Effector CD8-positive, alpha-beta T cell (primary cell): Measurements from ENCODE around the gene IGFBP5.

ENCODE experiments used
- DNase-seq: peaks from one replicate; lab custom pipeline; 2025; lab: John Stamatoyannopoulos, UW

IGFBP5 gene

DNA sequence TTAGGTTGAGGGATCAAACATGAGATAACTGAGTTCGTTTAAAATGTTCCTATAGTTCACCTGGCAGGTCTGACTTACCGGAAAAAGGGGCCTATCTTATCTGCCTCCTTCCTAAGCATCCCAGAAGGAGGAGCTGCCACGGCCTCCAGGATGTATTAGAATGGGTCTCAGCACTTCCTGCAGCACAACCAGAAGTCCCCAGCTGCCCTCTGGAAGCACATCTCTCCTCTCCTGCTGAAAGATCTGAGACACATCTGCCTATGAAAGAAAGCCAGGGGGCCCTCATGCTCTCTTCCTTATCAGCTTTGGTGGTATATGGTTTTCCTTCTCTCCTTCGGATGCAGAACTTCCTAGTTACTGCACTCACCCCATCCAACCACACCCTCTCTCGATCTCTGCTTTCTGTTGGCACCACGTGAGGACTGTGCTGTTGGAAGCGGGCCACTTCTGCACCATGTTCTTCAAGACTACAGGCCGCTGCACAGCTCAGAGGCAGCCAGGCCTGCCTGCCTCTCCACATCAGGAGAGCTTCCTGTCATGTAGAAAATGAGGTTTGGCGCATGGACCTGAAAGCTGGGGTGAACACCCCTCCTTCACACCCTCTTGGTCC, 6.5 kb downstream of the IGFBP5 start:
- DNase-seq: no peak

DNA sequence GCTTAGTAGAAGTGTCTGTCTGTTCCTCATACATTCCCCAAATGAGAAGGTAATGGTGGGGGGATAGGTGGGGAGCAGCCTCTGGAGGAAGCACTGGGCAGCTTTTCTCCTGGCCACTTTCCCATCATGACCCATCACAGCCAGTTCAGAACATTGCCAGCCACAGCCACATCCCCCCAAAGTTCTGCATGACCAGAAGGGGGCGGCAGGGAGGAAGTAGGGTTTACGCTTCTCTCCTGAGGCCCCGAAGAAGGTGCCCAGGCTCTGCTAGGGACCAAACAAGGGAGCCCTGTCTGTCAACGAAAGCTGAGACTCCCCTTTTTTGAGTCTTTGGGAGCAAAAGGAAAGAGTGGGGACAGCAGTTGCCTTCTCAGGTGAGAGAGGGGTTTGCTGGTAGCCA, 7.7 kb downstream of the IGFBP5 start:
- no peak for DNase-seq

DNA sequence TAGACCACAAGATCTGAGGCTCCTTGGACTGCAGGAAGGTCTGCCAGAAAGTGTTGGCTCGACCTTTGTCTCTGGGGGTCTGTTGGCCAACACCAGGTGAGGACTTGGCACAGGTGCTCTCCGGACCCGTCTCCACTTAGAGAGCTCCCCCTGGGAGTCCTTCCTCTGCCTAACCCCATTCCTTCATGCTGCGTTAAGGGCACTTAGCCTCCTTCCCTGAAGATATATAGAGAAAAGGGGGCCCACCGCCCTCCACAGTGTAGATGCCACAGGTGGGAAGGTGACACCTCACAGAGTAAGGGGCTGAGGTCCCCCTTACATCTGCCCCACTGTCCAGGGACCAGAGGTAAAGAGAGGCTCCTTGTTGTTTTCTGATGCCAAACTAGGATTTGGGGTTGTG, 8.2 kb downstream of the IGFBP5 start:
- no peak for DNase-seq

DNA sequence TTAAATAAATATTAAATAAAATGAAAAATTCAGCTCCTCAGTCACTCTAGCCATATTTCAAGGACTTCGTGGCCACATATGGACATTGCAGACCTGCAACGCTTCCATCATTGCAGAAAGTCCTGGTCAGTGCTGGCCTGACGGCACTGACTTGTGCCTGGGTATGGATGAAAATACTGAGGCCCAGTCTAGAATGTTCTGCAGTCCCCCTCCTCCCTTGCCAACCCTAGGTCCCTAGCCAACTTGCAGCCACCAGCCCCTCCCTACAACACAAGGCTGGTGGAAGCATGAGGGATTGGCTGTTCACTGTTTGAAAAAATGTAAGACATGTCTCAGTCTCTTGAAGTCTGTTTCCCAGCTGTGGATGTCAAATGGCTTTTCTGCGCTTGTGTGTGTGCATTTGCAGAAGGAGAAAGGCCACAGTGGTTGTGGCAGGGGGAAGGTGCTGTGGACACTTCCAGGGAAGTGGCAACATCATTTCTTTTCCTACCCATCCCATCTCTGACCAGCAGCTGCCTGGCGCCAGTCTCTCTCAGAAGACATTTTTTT, 9.9 kb downstream of the IGFBP5 start:
- no peak for DNase-seq

DNA sequence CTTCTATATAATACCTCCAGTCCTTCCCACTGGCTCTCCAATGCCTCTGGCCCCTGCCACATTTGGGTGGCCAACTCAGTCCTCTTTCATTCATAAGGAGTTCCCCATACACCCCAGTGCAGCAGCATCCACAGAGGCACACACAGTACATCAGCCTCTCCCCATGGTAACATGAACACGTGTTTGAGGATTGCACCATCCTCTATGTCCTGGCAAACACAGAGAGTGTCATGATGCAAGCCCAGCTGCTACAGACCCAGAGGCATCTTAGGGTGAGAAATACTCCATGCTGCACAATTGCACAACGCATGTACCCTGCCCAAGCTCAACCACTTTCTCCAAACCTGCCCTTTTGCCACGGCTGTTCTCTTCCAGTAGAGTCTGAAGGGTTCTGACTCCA, 11.5 kb downstream of the IGFBP5 start:
- DNase-seq: no peak

DNA sequence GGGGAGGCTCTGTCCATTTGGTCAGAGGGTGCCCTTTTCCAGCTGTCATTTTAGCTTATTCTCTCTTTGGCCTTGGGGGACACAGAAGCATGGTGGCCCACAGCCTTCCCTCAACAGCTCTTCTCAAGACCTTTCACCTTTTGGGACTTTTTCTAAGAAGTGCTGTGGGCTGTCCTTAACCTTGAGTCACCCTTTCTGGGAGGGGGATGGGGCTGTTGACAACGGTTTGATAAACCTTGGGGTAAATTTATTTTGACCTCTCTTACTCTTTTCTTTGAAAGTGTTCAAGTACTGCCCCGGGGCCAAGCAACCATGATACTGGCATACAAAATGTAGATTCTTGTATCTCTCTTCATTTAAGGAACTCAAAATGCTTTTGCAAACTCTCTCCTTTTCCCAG, 13.7 kb downstream of the IGFBP5 start:
- DNase-seq: no peak

DNA sequence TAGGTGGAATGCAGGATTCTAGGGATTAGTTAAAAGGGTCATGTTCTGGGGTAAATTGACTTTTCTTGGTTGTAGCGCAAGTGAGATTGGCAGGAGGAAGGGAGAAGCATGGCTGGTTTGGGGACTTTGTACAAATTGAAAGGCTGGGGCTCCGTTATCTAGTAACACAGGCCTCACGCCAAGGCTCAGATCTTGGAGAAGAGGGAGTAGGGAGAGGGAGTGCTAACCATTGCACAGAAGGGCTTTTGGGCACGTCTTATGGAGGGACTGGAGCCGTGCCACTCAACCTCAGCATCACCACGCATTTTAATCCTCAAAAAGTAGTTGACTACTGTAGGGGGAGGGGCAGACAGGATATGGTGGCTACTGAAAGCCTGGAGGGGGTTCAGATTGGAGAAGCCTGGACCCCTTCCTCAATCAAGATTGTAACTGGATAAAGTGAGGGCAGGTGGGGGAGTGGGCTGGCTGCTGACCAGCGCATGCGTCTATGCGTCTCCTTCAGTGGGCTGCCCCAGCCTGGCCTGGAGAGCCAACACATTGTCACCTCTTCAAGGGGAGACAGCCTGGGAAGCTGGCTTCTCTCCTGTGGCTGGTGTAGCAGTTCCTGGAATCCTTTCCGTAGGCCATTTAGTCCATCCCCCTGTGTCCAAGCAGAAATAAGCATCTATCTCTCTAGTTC, 14.3 kb downstream of the IGFBP5 start:
- DNase-seq: no peak

DNA sequence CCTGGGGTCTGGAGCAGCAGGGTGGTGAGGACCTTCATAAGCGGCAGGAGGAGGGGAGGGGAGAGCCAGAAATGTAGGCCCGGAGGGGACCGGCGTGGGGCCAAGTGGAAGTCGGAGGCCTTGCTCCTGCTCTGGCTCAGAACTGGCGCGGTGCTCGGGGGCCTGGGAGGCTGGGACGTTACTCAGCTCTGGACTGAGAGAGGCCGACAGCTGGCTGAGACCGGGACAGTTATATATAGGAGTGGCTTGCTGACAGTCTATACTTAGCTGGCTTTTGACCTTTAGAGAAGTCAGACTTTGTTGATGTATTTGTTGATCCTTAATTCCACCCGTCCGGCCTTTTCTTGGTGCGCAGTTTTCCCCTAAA, 15.7 kb downstream of the IGFBP5 start:
- DNase-seq: no peak

DNA sequence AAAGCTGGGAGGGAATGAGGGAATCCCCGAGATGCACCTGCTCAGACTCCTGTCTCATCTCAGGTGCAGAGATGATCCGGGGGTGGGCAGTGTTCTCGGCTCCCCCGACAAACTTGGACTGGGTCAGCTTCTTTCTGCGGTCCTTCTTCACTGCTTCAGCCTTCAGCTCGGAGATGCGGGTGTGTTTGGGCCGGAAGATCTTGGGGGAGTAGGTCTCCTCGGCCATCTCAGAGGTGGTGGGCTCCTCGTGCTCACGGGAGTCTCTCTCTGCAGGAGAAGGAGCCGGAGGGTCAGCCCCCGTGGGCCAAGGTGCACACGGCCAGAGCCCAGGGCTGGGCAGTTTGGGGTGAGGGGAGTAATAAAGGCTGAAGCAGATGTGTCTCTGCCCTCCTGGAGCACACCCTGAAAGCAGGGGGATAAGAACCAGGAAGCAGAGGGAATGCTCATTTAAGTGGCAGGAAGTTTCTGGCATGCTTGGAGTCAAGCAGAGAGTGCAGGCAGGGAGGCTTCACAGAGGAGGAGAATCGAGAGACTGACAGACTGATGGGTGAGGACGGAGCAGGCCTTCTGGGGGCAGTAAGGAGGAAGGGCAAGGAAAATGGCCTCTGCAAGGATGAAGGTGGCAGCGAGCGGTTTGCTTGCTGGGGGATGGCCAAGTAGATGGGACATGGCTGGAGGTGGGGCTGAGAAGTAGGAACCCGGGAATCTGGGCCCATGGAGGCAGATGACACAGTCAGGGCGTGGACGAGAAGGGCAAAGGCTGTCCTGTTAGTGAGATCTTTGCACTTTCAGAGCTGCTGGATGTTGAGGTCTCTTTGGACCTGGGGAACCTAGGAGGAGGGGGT, 16.3 kb downstream of the IGFBP5 start:
- DNase-seq: no peak

DNA sequence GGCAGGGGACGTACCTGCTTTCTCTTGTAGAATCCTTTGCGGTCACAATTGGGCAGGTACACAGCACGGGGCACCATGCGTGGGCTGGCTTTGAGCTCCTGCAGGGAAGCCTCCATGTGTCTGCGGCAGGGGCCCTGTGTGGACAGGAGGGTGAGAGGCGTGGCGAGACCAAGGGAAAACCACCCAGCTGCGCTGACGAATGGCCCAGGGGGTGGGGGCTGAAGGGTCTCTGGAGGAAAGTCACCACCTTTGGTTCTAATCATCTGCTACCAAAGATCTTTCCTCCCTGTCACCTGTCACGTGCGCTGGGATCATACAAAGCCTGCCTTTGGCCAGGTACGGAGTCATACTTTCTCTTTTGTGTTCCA, 17.3 kb downstream of the IGFBP5 start:
- DNase-seq: no peak

DNA sequence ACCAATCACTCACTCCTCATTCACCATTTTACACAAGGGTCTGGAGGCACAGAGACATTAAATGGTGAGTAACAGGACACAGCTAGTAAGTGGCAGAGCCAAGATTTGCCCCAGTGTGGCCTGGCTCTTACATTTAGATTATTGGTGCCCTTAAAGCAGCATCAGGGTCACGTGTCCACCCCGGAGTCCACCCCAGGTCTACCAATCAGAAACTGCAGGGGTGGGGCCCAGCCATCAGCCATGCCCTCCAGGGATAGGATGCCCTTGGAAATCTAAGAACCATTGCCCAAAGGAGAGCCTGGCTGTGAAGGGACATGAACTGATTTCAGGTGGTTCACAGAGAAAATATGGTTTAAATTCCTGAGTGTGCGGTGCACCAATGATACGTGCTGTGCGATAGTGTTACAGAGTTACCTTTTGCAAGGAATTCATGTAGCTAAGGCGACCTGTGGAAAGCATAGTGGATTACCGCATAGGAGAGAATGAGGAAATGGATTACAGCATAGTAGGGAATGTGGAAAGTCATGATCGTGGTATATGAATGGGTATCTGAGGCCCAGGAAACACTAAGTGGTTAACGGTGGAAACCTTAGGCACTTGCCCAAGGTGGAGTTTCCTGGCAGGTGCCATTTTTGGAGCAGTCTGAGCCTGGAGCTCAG, 17.8 kb downstream of the IGFBP5 start:
- no peak for DNase-seq

DNA sequence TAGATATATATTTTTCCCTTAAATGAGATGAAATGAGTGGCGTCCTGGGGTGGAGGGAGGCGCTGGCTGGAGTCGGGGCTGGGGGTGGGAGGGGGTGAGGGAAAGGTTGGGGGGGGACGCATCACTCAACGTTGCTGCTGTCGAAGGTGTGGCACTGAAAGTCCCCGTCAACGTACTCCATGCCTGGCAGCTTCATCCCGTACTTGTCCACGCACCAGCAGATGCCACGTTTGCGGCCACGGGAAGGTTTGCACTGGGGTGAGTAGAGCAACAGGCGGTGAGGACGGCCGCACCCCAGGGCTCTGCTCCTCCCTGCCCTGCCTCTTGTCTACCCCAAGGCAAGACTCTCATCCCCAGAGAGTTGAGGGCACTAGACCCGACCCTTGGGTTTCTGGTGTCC, 18.7 kb downstream of the IGFBP5 start:
- DNase-seq: no peak

DNA sequence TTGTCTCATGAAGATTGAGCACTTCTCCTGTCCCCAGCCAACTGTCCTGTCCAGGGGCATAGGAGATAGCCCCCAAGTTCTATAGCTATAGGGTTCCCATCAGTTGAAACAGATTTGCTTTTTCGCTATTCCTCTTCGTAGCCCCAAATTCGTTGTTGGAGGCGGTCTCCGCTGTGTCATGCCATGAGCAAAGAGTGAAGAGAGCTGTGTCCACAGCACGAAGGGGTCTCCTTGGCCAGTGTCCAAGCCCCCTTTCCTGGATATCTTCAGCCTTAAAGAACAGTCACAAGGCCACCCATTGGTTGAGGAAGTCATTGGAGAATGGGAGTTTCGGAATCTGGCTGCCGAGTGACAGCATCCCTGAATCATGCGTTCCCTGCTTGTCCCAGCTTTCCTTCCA, 21.0 kb downstream of the IGFBP5 start:
- no peak for DNase-seq

DNA sequence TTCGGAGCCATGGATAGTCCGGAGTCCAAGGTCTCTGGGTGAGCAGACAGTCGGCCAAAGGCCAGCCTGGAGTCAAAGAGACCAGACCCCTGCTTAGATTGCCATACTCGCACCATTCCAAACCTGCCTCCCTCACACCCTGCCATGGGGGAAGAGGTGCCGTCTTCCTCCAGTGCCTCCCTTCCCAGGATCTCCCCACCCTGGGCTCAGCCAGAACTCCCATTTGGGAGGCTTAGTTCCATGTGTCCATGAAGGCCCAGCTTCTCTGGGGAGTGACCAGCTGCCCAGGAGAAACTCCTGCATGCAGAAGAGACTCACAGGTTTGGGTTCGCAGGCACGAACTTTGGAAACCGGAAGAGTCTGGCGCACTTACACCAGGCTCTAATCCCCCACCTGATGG, 21.7 kb downstream of the IGFBP5 start:
- no peak for DNase-seq

DNA sequence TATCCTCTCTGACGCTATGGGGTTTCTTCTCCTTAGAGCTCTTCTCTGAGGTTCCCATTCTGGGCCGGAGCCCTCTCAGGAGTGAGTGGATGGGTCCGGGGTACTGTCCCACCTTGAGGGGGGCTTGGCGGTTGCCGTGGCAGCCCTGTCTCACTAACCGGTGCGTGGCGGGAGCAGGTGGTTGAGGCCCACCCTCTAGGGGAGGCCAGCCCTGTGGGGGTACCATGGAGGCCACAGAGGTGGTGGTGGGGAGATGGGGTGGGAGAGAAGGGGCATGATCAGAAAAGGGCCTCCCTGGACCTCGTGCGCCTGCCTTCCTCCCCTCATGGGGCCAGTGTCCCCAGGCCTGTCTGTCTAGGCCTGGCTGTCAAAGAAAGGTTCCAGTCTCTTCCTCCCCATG, 22.3 kb downstream of the IGFBP5 start:
- DNase-seq: no peak

DNA sequence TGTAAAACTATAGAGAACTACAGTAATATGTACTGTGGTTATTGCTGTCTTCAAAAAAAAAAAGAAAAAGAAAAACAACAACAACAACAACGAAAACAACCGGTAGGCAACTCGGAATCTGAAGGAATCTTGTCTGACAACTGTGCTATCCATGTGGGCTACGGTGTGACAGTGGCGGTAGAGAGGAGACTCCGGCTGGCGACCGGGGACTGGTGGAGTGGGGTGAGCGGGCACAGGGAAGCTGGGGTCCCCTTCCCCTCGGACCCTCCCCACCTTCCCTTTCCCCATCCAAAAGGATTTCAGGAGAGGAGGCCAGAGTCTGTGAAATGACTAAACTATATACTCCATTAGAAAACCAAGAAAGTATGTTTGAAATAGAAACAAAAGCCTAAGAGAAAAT, 22.9 kb downstream of the IGFBP5 start:
- no peak for DNase-seq

DNA sequence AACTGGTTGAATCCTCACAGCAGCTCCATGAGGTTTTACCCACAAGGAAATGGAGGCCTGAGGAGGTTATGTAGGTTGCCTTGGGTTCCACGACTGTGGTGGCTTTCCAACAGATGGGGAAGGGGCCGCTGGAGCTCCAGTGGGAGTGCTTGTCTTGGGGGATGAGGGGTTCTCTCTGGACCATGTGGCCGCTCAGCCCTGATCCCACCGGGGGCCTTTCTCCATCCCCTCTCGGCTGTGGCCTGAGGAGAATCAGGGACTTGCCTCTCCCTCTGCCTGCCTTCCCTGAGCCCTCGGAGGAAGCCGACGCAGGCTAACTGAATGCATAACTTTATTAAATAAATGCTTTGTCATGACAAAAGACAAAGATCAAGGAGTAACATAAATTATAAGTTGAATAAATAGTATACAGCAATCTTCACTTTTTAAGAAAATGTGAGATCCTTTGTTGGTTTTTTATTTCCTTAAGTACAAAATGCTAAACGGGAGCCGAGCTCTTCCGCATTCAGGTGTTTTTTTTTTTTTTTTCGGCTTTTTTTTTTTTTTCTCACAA, 23.5 kb downstream of the IGFBP5 start:
- DNase-seq: no peak

DNA sequence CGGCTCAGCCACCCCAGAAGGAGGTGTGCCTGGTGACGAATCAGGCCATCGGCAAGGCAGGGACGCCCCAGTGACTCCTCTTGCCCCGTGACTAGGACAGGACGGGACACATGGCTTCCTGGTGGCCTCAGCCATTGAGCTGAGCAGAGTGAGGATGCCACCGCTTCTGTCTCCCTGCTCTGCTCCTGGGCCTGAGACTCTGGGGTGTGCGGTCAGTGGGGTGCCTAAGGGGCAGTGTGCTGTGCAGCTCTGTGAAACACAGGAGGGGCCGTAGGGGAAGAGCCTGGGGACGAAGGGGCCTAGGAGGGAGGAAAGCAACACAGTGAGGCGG, 24.3 kb downstream of the IGFBP5 start:
- DNase-seq: no peak

DNA sequence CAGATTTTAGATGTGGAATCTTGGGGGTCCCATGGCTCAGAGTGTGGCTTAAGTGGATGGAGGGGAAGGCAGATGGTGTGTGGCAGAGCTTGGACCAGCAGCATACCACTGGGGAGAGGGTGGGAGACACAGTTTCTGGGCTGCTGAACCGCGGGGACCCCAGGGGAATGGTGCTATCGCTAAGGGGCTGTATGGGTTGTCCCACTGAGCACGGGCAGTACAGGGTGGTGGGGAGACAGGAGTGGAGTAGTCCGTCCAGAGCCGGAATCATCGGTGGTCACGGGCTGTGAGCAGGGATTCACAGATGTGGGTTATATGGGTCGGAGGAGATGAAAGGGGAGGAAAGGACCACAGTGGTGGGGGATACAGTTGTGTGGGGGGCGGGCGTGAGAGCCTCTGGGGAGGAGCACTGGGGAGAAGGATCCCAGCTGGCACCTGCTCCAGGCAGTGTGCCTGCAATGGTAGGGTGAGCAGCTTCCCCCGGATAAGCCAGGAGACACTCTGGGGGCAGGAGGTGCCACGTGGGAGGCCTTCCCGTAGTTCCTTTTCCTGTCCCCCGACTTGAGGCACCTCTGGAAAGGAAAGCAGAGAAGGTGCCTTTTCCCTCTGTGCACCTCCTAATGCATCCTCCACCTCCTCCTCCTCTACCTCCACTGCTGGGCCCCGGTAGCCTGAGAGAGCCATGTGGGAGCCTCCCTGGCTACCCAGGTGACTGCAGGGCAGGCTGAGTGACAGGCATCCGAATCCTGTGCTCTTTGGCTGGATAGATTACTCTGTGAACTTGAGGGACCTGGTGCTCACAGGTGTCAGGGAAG, 24.9 kb downstream of the IGFBP5 start:
- no peak for DNase-seq

DNA sequence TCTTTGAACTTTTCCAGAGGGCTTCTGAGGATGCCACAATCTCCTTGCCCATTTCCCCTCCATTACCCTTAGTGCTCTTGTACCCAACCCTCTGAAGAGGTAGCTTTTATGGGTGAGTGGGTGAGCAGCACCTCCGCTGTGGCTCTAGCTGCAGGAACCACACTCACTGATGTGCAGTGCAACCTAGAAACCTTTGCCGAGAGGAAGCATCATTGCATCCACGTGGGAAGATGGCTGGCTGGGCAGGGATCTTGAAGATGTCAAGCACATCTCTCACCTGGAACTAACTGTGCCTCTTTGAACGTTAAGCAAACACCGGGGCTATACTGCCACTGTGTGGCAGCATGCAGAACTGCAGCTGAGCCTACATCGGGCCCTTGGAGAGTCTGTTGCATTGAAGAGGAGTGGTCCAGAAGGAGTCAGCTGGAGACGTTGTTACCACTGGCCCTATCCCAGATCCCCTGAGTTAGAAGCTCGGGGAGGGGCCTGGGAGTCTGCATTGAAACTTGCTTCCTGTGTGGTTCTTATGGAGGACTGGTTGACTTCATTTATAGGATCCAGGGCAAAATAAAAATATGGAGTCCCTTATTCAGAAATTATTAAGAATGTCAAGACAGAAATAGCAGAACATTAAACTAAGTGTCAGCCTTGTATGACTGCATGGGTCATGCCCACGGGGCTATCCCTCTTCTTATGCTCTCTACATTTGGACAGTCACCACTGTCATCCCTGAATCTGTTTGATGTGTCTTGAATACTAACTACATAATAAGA, 28.7 kb downstream of the IGFBP5 start:
- DNase-seq: peak; percentile 53

DNA sequence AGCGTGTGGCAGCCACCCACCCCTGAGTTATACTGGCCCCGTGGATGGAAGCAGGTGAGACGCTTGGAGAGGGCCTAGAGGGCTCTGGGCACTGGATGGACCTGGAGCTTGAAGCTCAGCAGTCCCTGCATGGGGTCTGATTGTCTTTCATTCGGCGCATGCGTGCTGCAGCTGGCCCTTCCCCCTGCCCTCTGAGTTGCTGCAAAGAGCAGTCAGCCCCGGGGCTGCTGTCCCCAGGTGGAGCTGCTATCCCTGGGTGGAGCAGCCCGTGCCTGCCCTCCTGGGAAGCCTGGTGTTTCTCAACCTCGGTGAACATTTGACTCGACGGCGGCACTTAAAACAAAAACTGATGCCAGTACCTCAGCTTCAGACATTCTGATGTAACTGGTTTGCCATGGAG, 29.6 kb downstream of the IGFBP5 start:
- DNase-seq: no peak
